ENCODE data around the gene LIPE. TPM values are rescaled to one million over a fixed set of nuclear protein-coding genes. Genes with fewer than 3 reads are reported as not detected.

LIPE gene
- total and polyA plus RNA-seq, 12 donors: 11.2 to 230 (median 43.3) TPM

- Histone ChIP-seq H3K4me3 (no peak overlapping the region), H3K9me3 (replicated peaks in 1 of 3) (no peaks in the 10 kb centered on the region), H3K4me1 (replicated peaks in 1 of 2) (no peaks in the 10 kb centered on the region), H3K36me3 (replicated peaks in 1 of 2) (no peaks in the 10 kb centered on the region), H3K27ac (no peak overlapping the region), H3K27me3 (no peaks in the 10 kb centered on the region)
- intact Hi-C loops (cut with DNase I): no loop called here
- 82 to 88% (median 85%) methylated on average over 8 to 9 of the region's 9 CpGs for WGBS, 4 donors
- no peak for TF ChIP-seq POLR2A (IDR thresholded peaks at IDR 0.05)
- TF ChIP-seq, protein P1, sequence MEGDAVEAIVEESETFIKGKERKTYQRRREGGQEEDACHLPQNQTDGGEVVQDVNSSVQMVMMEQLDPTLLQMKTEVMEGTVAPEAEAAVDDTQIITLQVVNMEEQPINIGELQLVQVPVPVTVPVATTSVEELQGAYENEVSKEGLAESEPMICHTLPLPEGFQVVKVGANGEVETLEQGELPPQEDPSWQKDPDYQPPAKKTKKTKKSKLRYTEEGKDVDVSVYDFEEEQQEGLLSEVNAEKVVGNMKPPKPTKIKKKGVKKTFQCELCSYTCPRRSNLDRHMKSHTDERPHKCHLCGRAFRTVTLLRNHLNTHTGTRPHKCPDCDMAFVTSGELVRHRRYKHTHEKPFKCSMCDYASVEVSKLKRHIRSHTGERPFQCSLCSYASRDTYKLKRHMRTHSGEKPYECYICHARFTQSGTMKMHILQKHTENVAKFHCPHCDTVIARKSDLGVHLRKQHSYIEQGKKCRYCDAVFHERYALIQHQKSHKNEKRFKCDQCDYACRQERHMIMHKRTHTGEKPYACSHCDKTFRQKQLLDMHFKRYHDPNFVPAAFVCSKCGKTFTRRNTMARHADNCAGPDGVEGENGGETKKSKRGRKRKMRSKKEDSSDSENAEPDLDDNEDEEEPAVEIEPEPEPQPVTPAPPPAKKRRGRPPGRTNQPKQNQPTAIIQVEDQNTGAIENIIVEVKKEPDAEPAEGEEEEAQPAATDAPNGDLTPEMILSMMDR (IDR thresholded peaks at IDR 0.05): no peak
- DNase-seq: no peak
Observed at GRCh38 chr19:42370068-42370520, 57.1 kb downstream of the LIPE start.

DNA sequence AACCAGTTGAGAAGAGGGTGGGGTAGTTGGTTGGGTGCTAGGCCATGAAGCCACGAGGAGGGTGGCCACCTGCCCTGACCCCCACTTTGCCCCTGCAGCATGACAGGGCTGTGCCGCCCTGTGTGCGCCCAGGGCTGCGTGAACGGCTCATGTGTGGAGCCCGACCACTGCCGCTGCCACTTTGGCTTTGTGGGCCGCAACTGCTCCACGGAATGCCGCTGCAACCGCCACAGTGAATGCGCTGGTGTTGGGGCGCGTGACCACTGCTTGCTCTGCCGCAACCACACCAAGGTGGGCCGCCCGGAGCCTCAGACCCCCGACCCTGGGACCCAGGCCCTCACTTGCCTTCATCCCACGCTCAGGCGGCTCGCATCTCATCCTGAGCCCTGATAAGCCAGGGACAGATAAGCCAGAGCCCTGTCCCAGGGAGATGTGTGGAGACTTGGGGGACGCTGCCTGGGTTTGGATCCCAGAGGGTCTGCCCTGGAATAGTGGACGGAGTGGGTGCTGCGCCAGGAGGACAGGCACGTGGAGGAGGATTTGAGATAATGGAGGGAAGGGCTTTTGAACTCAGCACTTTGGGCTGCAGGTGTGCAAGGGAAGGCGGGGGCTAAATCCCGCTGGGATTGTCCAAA, 57.6 kb downstream of the LIPE start:
- Histone ChIP-seq H3K27ac (no peak overlapping the region), H3K9me3 (replicated peaks in 1 of 3) (no peaks in the 10 kb centered on the region), H3K4me1 (replicated peaks in 1 of 2) (no peaks in the 10 kb centered on the region), H3K36me3 (replicated peaks in 1 of 2) (no peaks in the 10 kb centered on the region), H3K27me3 (no peaks in the 10 kb centered on the region), H3K4me3 (no peak overlapping the region)
- TF ChIP-seq, protein P1 (IDR thresholded peaks at IDR 0.05): no peak
- TF ChIP-seq POLR2A (IDR thresholded peaks at IDR 0.05): no peak
- intact Hi-C loops (cut with DNase I): no loop called here
- no peak for DNase-seq
- 90 to 97% (median 94%) methylated on average over 13 to 27 of the region's 27 CpGs for WGBS, 4 donors

DNA sequence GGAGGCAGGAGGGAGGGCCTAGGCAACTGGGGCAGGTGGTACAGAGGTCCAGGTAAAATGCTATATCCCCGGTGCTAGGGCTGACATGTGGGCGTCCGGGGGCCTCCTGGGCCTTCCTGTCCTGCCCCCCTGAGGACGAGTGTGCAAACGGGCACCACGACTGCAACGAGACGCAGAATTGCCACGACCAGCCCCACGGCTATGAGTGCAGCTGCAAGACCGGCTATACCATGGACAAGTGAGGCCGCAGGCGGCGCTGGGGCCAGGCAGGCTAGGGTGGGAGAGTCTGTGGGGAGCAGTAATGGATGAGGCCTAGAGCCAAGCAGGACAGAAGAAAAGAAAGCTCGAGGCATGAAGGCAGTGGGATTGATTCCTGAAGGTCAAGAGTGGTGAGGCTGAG, 58.4 kb downstream of the LIPE start:
- Histone ChIP-seq H3K27me3 (no peaks in the 10 kb centered on the region), H3K4me1 (replicated peaks in 1 of 2) (no peaks in the 10 kb centered on the region), H3K27ac (no peak overlapping the region), H3K36me3 (replicated peaks in 1 of 2) (no peaks in the 10 kb centered on the region), H3K4me3 (no peak overlapping the region), H3K9me3 (replicated peaks in 1 of 3) (no peaks in the 10 kb centered on the region)
- intact Hi-C loops (cut with DNase I): no loop called here
- DNase-seq: no peak
- 91 to 98% (median 93%) methylated on average over 7 to 15 of the region's 15 CpGs for WGBS, 4 donors
- TF ChIP-seq, protein P1 (IDR thresholded peaks at IDR 0.05): no peak
- no peak for TF ChIP-seq POLR2A (IDR thresholded peaks at IDR 0.05)

- no peaks in the 10 kb centered on the region for H3K4me1 ChIP-seq (replicated peaks in 1 of 2)
- H3K4me3 ChIP-seq: no peak overlapping the region
- WGBS, 4 donors: 90 to 96% (median 94%) methylated on average over 9 to 11 of the region's 11 CpGs
- no peaks in the 10 kb centered on the region for H3K36me3 ChIP-seq (replicated peaks in 1 of 2)
- H3K27me3 ChIP-seq: no peaks in the 10 kb centered on the region
- no peak overlapping the region for H3K27ac ChIP-seq
- no peak for DNase-seq
- TF ChIP-seq, protein P1 (IDR thresholded peaks at IDR 0.05): no peak
- no peak for TF ChIP-seq POLR2A (IDR thresholded peaks at IDR 0.05)
- no peaks in the 10 kb centered on the region for H3K9me3 ChIP-seq (replicated peaks in 1 of 3)
- intact Hi-C loops (cut with DNase I): no loop called here
Observed at GRCh38 chr19:42368360-42368759, 58.8 kb downstream of the LIPE start.

All from adrenal gland (tissue), 12 donors.